ENCODE results near the gene HYKK. TPM values are rescaled to one million over a fixed set of nuclear protein-coding genes. Genes with fewer than 3 reads are reported as not detected.

HYKK gene
- total and polyA plus RNA-seq, 9 of the 15 experiments (the other 6 are each of a cell fraction or from before 2014, with no cell fraction given) = 1.9 to 6.1 (median 4.3) TPM

DNA sequence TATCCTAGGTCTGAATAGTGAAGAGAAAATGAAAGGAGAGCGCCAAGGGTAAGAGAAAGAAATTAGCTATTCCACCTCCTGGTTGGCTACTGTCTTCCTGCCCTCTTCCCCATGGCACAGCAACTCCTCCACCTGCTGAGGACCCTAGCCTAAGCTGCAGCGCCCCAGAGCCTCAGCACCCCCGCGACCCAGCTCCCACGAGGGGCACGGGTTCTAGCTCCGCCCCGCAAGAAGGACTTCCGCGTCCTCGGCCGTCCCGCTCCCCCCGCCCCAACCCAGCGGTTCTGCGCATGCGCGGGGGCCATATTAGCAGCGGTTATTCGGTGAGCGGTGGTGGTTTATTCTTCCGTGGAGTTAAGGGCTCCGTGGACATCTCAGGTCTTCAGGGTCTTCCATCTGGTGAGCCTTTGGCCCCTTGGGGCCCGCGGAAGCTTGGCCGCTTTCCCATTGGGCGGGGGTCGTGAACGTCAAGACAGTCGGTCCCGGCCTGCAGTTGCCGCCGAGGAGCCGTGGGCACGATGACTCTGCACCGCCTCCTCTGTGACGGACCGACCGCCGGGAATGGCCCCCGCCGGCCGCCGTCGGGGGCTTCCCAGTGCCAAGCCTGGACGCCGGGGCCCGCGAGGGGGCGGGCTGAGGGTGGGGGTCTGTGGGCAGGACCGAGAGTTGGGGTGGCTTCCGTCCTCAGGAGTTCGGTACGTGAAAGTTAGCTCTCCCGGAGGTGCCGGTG lies 32.9 kb downstream of the HYKK start, which contains the start of gene PSMA4 (continued):
- TF ChIP-seq ZBTB1 (CRISPR knock-in tag; IDR thresholded peaks at IDR 0.05; ENCODE audit: borderline replicate concordance, low read depth) = no peak
- no peak for TF ChIP-seq RCOR1 (IDR thresholded peaks at IDR 0.05; ENCODE audit: borderline replicate concordance in 1 of 2, low read depth in 2 of 2, low read length in 2 of 2)
- no peak for TF ChIP-seq TCF7 (IDR thresholded peaks at IDR 0.05; ENCODE audit: borderline replicate concordance)
- TF ChIP-seq, protein P1, sequence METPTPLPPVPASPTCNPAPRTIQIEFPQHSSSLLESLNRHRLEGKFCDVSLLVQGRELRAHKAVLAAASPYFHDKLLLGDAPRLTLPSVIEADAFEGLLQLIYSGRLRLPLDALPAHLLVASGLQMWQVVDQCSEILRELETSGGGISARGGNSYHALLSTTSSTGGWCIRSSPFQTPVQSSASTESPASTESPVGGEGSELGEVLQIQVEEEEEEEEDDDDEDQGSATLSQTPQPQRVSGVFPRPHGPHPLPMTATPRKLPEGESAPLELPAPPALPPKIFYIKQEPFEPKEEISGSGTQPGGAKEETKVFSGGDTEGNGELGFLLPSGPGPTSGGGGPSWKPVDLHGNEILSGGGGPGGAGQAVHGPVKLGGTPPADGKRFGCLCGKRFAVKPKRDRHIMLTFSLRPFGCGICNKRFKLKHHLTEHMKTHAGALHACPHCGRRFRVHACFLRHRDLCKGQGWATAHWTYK (CRISPR knock-in tag; IDR thresholded peaks at IDR 0.05) = no peak; the same call in 1 of the 2 replicates
- no peak for TF ChIP-seq THRAP3 (IDR thresholded peaks at IDR 0.05; ENCODE audit: borderline replicate concordance)
- TF ChIP-seq ZNF77 (CRISPR knock-in tag; IDR thresholded peaks at IDR 0.05) = no peak
- no peak for TF ChIP-seq NCOA6 (IDR thresholded peaks at IDR 0.05)
- no peak for TF ChIP-seq MIER1 (IDR thresholded peaks at IDR 0.05; ENCODE audit: low read depth)
- TF ChIP-seq COPS2 (conservative IDR thresholded peaks at IDR 0.05) = no peak
- no peak for TF ChIP-seq ZNF143 (CRISPR knock-in tag; IDR thresholded peaks at IDR 0.05)
- no peak for TF ChIP-seq RFX5 (IDR thresholded peaks at IDR 0.05; ENCODE audit: low read depth, low read length)
- TF ChIP-seq CHD2 (IDR thresholded peaks at IDR 0.05; ENCODE audit: low read depth, low read length) = no peak
- TF ChIP-seq, protein P2, sequence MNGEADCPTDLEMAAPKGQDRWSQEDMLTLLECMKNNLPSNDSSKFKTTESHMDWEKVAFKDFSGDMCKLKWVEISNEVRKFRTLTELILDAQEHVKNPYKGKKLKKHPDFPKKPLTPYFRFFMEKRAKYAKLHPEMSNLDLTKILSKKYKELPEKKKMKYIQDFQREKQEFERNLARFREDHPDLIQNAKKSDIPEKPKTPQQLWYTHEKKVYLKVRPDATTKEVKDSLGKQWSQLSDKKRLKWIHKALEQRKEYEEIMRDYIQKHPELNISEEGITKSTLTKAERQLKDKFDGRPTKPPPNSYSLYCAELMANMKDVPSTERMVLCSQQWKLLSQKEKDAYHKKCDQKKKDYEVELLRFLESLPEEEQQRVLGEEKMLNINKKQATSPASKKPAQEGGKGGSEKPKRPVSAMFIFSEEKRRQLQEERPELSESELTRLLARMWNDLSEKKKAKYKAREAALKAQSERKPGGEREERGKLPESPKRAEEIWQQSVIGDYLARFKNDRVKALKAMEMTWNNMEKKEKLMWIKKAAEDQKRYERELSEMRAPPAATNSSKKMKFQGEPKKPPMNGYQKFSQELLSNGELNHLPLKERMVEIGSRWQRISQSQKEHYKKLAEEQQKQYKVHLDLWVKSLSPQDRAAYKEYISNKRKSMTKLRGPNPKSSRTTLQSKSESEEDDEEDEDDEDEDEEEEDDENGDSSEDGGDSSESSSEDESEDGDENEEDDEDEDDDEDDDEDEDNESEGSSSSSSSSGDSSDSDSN (IDR thresholded peaks at IDR 0.05; ENCODE audit: borderline replicate concordance in 1 of 2, low read depth in 2 of 2, low read length in 2 of 2) = no peak
- TF ChIP-seq, protein P3, sequence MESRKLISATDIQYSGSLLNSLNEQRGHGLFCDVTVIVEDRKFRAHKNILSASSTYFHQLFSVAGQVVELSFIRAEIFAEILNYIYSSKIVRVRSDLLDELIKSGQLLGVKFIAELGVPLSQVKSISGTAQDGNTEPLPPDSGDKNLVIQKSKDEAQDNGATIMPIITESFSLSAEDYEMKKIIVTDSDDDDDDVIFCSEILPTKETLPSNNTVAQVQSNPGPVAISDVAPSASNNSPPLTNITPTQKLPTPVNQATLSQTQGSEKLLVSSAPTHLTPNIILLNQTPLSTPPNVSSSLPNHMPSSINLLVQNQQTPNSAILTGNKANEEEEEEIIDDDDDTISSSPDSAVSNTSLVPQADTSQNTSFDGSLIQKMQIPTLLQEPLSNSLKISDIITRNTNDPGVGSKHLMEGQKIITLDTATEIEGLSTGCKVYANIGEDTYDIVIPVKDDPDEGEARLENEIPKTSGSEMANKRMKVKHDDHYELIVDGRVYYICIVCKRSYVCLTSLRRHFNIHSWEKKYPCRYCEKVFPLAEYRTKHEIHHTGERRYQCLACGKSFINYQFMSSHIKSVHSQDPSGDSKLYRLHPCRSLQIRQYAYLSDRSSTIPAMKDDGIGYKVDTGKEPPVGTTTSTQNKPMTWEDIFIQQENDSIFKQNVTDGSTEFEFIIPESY (CRISPR knock-in tag; IDR thresholded peaks at IDR 0.05) = no peak
- TF ChIP-seq, protein P4, sequence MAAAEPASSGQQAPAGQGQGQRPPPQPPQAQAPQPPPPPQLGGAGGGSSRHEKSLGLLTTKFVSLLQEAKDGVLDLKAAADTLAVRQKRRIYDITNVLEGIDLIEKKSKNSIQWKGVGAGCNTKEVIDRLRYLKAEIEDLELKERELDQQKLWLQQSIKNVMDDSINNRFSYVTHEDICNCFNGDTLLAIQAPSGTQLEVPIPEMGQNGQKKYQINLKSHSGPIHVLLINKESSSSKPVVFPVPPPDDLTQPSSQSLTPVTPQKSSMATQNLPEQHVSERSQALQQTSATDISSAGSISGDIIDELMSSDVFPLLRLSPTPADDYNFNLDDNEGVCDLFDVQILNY (CRISPR knock-in tag; IDR thresholded peaks at IDR 0.05) = no peak
- TF ChIP-seq, protein P5, sequence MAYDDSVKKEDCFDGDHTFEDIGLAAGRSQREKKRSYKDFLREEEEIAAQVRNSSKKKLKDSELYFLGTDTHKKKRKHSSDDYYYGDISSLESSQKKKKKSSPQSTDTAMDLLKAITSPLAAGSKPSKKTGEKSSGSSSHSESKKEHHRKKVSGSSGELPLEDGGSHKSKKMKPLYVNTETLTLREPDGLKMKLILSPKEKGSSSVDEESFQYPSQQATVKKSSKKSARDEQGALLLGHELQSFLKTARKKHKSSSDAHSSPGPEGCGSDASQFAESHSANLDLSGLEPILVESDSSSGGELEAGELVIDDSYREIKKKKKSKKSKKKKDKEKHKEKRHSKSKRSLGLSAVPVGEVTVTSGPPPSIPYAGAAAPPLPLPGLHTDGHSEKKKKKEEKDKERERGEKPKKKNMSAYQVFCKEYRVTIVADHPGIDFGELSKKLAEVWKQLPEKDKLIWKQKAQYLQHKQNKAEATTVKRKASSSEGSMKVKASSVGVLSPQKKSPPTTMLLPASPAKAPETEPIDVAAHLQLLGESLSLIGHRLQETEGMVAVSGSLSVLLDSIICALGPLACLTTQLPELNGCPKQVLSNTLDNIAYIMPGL (CRISPR knock-in tag; IDR thresholded peaks at IDR 0.05) = peak; percentile 29; the same call in 1 of the 2 replicates
- TF ChIP-seq, protein P6, sequence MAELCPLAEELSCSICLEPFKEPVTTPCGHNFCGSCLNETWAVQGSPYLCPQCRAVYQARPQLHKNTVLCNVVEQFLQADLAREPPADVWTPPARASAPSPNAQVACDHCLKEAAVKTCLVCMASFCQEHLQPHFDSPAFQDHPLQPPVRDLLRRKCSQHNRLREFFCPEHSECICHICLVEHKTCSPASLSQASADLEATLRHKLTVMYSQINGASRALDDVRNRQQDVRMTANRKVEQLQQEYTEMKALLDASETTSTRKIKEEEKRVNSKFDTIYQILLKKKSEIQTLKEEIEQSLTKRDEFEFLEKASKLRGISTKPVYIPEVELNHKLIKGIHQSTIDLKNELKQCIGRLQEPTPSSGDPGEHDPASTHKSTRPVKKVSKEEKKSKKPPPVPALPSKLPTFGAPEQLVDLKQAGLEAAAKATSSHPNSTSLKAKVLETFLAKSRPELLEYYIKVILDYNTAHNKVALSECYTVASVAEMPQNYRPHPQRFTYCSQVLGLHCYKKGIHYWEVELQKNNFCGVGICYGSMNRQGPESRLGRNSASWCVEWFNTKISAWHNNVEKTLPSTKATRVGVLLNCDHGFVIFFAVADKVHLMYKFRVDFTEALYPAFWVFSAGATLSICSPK (IDR thresholded peaks at IDR 0.05; ENCODE audit: borderline replicate concordance) = no peak
